ENCODE results near the gene CCDC178. TPM values are rescaled to one million over a fixed set of nuclear protein-coding genes. Genes with fewer than 3 reads are reported as not detected.

The CCDC178 gene
- total and polyA plus RNA-seq, 2 donors (not counting 3 experiments of a cell fraction or from before 2014, with no cell fraction given), result 0.80 to 1.6 TPM

- Histone ChIP-seq H3K9me1 (replicated peaks; ENCODE audit: control insufficient read depth, extremely low read depth, insufficient read depth, low read length) (no peaks in the 10 kb centered on the region), H2AFZ (ENCODE audit: low read depth, low read length) (no peak overlapping the region), H3K79me2 (ENCODE audit: control insufficient read depth, insufficient read depth, low read length) (no peaks in the 10 kb centered on the region), H3K27me3 (ENCODE audit: control insufficient read depth in 2 of 2, insufficient read depth in 2 of 2, low read length in 2 of 2) (no peaks in the 10 kb centered on the region), H3K27ac (ENCODE audit: insufficient read depth, low read depth, low read length) (no peak overlapping the region), H3K9me3 (replicated peaks; ENCODE audit: control insufficient read depth, insufficient read depth, low read length) (no peaks in the 10 kb centered on the region), H3K4me3 (replicated peaks in 1 of 3; ENCODE audit: insufficient read depth in 1 of 3, low read depth in 1 of 3, low read length in 3 of 3) (no peak overlapping the region), H3K4me1 (ENCODE audit: control insufficient read depth, extremely low read depth, insufficient read depth, low read length) (no peaks in the 10 kb centered on the region), H4K20me1 (replicated peaks; ENCODE audit: control insufficient read depth, extremely low read depth, insufficient read depth, low read length) (no peaks in the 10 kb centered on the region), H3K36me3 (ENCODE audit: control insufficient read depth in 2 of 2, extremely low read depth in 1 of 2, insufficient read depth in 2 of 2, low read length in 2 of 2) (no peaks in the 10 kb centered on the region), H3K4me2 (ENCODE audit: insufficient read depth, low read length) (no peak overlapping the region), H3K9ac (replicated peaks; ENCODE audit: extremely low read depth, insufficient read depth, low read length) (no peak overlapping the region)
- intact Hi-C loops (cut with micrococcal nuclease) (no loop called here), dilution Hi-C loops (cut with MboI; ENCODE audit: extremely low pct_ligation_motif_present, low sequenced_read_pairs) (no loop called here)
- BruUV-seq (replicated peaks), result no TSS peak
- no peak for DNase-seq (ENCODE audit: low read depth, low spot score)
- no peak for FAIRE-seq
- POLR2A ChIA-PET, result no interaction called here
- TF ChIP-seq POLR2A (IDR thresholded peaks at IDR 0.05; ENCODE audit: low read depth, low read length), result no peak
- CTCF ChIA-PET, result interaction anchor here (1.0 to 4.6 kb wide), 3 partner anchors 17 to 480 kb away, joined by 3 to 28 read pairs (median 4); no protein-coding TSS in a partner anchor
Observed at GRCh38 chr18:33194793-33195192, 245.7 kb downstream of the CCDC178 start.

GRCh38 chr18:33184958-33185357 is 255.6 kb downstream of the CCDC178 start:
- DNase-seq (ENCODE audit: low read depth, low spot score) (peak; percentile 12), FAIRE-seq (no peak)
- Histone ChIP-seq H3K4me2 (ENCODE audit: insufficient read depth, low read length) (peak overlapping the region; percentile 67), H3K4me1 (ENCODE audit: control insufficient read depth, extremely low read depth, insufficient read depth, low read length) (peaks cover 16% of the 10 kb centered on the region), H3K9me1 (replicated peaks; ENCODE audit: control insufficient read depth, extremely low read depth, insufficient read depth, low read length) (no peaks in the 10 kb centered on the region), H3K27me3 (ENCODE audit: control insufficient read depth in 2 of 2, insufficient read depth in 2 of 2, low read length in 2 of 2) (no peaks in the 10 kb centered on the region), H3K27ac (ENCODE audit: insufficient read depth, low read depth, low read length) (peak overlapping the region; percentile 77), H3K36me3 (ENCODE audit: control insufficient read depth in 2 of 2, extremely low read depth in 1 of 2, insufficient read depth in 2 of 2, low read length in 2 of 2) (no peaks in the 10 kb centered on the region), H2AFZ (ENCODE audit: low read depth, low read length) (no peak overlapping the region), H3K9me3 (replicated peaks; ENCODE audit: control insufficient read depth, insufficient read depth, low read length) (no peaks in the 10 kb centered on the region), H3K4me3 (replicated peaks in 1 of 3; ENCODE audit: insufficient read depth in 1 of 3, low read depth in 1 of 3, low read length in 3 of 3) (no peak overlapping the region), H4K20me1 (replicated peaks; ENCODE audit: control insufficient read depth, extremely low read depth, insufficient read depth, low read length) (no peaks in the 10 kb centered on the region), H3K9ac (replicated peaks; ENCODE audit: extremely low read depth, insufficient read depth, low read length) (peak overlapping the region; percentile 50), H3K79me2 (ENCODE audit: control insufficient read depth, insufficient read depth, low read length) (no peaks in the 10 kb centered on the region)
- BruUV-seq (replicated peaks), result no TSS peak
- ChIA-PET POLR2A (no interaction called here), CTCF (interaction anchor here (1.1 to 2.4 kb wide), 4 partner anchors 17 to 230 kb away, joined by 3 to 9 read pairs (median 4); no protein-coding TSS in a partner anchor)
- peak; percentile 9 for TF ChIP-seq GATA2 (IDR thresholded peaks at IDR 0.05; ENCODE audit: insufficient read depth, insufficient read length, low read depth, low read length)
- TF ChIP-seq POLR2AphosphoS5 (IDR thresholded peaks at IDR 0.05; ENCODE audit: insufficient read depth, low read depth, low read length), result no peak
- TF ChIP-seq CTCF (IDR thresholded peaks at IDR 0.05; ENCODE audit: extremely low read depth in 1 of 2, insufficient read depth in 1 of 2, low read depth in 1 of 2, low read length in 2 of 2), result no peak
- TF ChIP-seq POLR2A (IDR thresholded peaks at IDR 0.05; ENCODE audit: low read depth, low read length), result no peak
- TF ChIP-seq MAX (IDR thresholded peaks at IDR 0.05; ENCODE audit: insufficient read depth, insufficient read length), result no peak
- TF ChIP-seq FOS (IDR thresholded peaks at IDR 0.05; ENCODE audit: borderline replicate concordance, insufficient read depth, low read length), result no peak
- intact Hi-C loops (cut with micrococcal nuclease) (loop anchor here (2.0 to 5.0 kb wide), 5 partner anchors 48 to 412 kb away; partner anchors contain the start of gene KLHL14), dilution Hi-C loops (cut with MboI; ENCODE audit: extremely low pct_ligation_motif_present, low sequenced_read_pairs) (no loop called here)
